22Rv1 (cell line): ENCODE measurements around the gene WDR91.

Experiments
- CTCF ChIP-seq: fragments of 450-650 bp; IDR thresholded peaks from 2 replicates; pipeline ENCODE4 v1.5.1; 2017; ENCODE audit warnings: mild to moderate bottlenecking
- ZFX ChIP-seq: fragments of 450-650 bp; IDR thresholded peaks from 2 replicates; pipeline ENCODE4 v1.6.1; 2017; ENCODE audit warnings: antibody characterized with exemption, borderline replicate concordance

- no peak for TF ChIP-seq CTCF
- no peak for TF ChIP-seq ZFX
Measured at GRCh38 chr7:135205850-135206249, 5.5 kb downstream of the WDR91 start.
